ENCODE measurements around the gene DNAJB5.

DNAJB5 gene

DNA sequence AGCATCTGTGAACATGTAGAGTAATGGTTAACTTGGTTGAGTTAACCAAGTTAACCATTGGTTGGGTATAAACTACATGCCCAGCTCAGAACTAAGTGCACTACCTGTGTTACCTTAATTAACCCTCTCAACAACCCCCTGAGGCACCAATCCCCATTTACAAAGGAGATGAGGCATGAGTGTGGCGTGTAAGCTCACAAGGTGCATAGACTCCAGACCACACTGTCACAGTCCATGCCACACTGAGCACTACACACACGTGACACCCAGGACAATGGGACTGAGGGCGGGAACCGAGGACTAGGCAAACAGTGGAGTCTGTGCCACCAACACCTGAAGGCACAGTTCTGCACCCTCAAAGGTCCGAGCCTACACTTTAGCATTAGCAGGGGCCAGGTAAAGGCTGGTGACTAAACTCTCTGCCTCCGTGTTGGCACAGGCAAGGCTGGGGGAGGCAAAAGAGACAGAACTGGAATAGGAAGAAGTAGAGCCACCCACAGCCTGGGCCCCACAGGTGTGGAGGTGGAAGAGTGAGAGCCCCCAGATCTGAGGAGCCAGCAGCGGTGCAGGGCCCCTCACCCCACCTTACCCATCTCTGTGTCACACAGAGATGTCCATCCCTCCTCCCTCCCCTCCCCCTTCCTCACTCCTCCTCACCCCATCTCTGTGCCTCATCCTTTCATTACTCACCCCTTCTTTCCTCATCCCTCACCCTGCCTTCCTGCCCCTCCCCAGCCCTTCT, 2.2 kb upstream of the DNAJB5 start:
- Mint-ChIP-seq H3K4me1 (peaks cover 32% of the 10 kb centered on the region), H3K36me3 (ENCODE audit: low read depth) (no peaks in the 10 kb centered on the region), H3K4me3 (peak overlapping the region; percentile 24 to 95 (median 38)), H3K27me3 (ENCODE audit: low read depth) (peaks cover 20% of the 10 kb centered on the region), H3K9me3 (no peaks in the 10 kb centered on the region), H3K27ac (peak overlapping the region in 2 of 3 experiments; percentile 0 to 23)
- TF ChIP-seq, protein P1, sequence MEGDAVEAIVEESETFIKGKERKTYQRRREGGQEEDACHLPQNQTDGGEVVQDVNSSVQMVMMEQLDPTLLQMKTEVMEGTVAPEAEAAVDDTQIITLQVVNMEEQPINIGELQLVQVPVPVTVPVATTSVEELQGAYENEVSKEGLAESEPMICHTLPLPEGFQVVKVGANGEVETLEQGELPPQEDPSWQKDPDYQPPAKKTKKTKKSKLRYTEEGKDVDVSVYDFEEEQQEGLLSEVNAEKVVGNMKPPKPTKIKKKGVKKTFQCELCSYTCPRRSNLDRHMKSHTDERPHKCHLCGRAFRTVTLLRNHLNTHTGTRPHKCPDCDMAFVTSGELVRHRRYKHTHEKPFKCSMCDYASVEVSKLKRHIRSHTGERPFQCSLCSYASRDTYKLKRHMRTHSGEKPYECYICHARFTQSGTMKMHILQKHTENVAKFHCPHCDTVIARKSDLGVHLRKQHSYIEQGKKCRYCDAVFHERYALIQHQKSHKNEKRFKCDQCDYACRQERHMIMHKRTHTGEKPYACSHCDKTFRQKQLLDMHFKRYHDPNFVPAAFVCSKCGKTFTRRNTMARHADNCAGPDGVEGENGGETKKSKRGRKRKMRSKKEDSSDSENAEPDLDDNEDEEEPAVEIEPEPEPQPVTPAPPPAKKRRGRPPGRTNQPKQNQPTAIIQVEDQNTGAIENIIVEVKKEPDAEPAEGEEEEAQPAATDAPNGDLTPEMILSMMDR (IDR thresholded peaks at IDR 0.05; ENCODE audit: unreplicated experiment in 3 of 3), result no peak

DNA sequence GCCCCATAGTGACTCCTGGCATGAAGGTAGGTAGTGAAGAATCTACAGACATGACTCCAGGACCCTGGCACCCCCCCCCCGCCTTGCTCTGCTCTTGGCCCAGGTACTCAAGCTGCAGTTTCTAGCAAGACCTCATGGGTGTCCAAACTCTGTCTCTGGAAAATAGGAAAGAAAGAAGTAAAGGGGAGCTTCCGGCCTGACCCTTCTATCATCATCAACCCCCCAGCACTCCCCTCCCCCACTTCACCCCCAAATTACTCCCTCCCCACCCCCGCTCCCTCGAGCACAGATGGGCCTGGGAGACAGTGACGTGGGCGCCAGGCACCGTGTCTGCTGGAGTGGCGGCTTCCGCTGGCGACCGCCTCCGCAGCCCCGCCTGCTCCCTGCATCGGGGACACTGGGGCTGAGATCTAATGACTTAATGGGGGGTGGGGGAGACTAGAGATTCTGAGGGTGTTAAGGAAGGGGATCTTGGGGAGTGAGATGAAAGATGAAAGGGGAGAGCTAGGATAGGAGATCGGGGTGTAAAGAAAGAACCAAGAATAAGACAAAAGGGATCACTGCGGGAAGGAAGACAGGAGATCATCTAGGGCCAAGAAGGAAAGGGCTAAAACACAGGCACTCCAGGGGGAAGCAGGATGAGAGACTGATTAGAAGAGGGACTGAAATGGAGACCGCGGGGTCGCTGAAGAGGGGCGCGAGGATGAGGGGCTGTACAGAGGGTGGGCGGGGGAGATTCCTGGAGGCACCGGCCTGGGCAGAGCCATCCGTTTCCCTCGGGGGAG, 1.1 kb upstream of the DNAJB5 start:
- Mint-ChIP-seq H3K36me3 (ENCODE audit: low read depth) (no peaks in the 10 kb centered on the region), H3K4me1 (peaks cover 42% of the 10 kb centered on the region), H3K4me3 (peak overlapping the region; percentile 93 to 95 (median 94)), H3K27me3 (ENCODE audit: low read depth) (peaks cover 15% of the 10 kb centered on the region), H3K9me3 (no peaks in the 10 kb centered on the region), H3K27ac (peak overlapping the region; percentile 71 to 90 (median 88))
- TF ChIP-seq, protein P1 (IDR thresholded peaks at IDR 0.05; ENCODE audit: unreplicated experiment in 3 of 3), result no peak

DNA sequence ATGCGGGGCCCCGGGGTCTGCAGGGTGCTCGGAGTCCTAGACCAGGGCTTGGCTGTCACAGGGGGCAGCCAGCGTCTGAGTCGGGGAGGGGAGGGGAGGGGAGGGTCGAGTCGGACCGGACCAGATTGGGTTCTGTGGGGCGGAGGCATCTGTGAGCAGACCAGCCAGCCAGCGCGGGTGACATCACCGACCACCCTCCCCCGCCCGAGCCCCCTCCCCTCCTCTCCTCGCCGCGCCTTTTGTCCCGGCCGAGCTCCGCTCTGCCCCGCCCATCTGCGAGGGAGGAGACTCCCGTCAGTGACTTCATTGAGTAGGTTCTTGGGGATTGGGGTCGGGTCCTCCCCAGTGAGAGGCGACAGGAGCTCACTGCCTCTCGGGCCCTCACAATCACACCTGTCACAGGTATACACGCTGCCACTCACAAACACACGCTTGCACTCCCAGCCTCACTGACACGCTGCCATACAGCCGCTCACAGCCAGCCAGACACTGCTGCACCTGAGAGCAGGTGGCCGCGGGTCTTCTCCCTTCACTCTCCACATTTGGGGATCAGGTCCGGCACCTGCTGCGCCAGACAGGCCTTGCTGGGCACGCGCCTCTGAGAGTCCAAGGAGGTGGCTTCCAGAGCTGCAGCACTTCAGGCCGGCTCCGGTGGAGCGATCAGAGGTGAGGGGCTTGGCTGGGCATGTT, 546 bp downstream of the DNAJB5 start:
- Mint-ChIP-seq H3K36me3 (ENCODE audit: low read depth) (no peaks in the 10 kb centered on the region), H3K27ac (peak overlapping the region; percentile 63 to 88 (median 64)), H3K4me3 (peak overlapping the region; percentile 93 to 95 (median 94)), H3K4me1 (peaks cover 56% of the 10 kb centered on the region), H3K27me3 (ENCODE audit: low read depth) (peaks cover 8% of the 10 kb centered on the region), H3K9me3 (no peaks in the 10 kb centered on the region)
- TF ChIP-seq, protein P1 (IDR thresholded peaks at IDR 0.05; ENCODE audit: unreplicated experiment in 3 of 3), result no peak

DNA sequence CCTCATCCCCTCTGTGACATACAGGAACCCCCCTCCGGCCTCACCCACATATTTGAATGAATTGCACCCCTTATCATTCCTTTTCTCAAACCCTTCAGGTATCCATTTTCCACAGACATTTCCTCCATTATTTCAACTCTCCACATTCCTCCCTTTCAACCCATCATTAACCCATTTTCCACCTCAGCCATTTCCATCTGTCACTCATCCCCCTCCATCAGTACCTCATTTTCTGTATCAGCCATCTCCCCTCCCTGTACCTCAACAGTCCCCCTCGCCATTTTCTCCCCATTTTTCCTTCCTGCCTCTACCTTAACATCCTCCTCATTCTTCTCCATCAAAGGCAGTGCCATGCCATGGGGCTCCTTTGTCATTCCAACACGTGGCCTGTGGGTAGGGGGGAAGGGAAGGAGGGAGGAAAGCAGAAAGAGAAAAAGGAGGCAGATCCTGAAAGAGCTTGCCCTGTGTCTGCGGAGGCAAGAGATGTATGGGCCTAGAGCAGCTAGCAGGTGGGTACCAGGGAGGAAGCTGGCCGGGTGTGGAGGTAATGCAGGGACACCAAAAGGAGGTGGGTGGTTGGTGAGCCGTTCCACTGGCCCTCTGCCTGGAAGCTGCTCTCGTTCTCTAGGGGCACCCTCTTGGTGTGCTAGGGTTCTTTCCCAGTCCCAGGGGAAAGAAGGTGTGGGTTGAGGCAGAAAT, 1.5 kb downstream of the DNAJB5 start:
- Mint-ChIP-seq H3K9me3 (no peaks in the 10 kb centered on the region), H3K4me3 (peak overlapping the region; percentile 93 to 95 (median 94)), H3K27ac (peak overlapping the region; percentile 23 to 63 (median 51)), H3K4me1 (peaks cover 64% of the 10 kb centered on the region), H3K36me3 (ENCODE audit: low read depth) (no peaks in the 10 kb centered on the region), H3K27me3 (ENCODE audit: low read depth) (peaks cover 6% of the 10 kb centered on the region)
- TF ChIP-seq, protein P1 (IDR thresholded peaks at IDR 0.05; ENCODE audit: unreplicated experiment in 3 of 3), result no peak

DNA sequence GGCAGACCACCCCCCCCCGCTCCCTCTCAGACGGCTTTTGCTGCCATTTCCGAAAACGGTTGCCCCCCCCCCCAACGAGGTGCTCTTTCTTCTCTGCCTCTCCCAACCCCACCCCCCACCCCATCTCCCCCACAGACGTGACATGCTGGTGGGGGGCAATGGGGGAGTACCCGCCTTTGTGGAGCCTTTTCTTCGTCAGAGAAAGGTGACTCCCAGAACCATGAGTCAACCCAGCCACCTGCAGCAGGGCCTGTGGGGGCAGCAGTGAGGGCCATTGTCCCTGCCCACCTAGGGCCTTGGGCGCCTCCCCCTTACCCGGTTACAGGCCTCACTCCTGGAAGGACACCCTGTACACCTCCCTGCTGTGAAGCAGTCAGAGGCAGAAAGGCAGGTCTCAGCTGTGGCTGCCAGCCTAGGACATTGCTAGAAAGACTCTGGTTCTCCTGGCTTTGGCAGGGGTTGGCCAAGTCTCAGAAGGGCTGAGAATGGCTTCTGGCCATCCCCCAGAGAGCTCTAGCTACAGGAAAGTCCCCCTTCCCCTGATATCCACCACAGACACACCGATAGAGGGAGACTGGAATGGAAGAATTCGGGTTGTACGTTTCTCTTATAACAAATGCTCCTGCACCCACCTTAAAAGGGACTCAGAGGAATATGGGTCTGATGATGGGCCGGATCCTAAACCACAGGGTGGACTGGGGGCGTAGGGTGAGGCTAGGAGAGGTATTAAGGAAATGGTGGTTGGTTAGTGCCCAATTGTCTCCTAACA, 2.2 kb downstream of the DNAJB5 start:
- Mint-ChIP-seq H3K4me3 (peak overlapping the region; percentile 46 to 65 (median 58)), H3K4me1 (peaks cover 64% of the 10 kb centered on the region)
- TF ChIP-seq, protein P1 (IDR thresholded peaks at IDR 0.05; ENCODE audit: unreplicated experiment in 3 of 3), result no peak

More for the DNA sequence above, 2.2 kb downstream of the DNAJB5 start:
- H3K9me3 Mint-ChIP-seq, result no peaks in the 10 kb centered on the region
- peak overlapping the region; percentile 31 to 87 (median 84) for H3K27ac Mint-ChIP-seq
- H3K36me3 Mint-ChIP-seq (ENCODE audit: low read depth), result peaks cover 2% of the 10 kb centered on the region
- H3K27me3 Mint-ChIP-seq (ENCODE audit: low read depth), result peaks cover 3% of the 10 kb centered on the region
